GM13977 (cell line): ENCODE measurements around the gene TMEM132D.

Experiments
- DNase-seq: peaks from one replicate; pipeline ENCODE4 v3.0.0; 2012; ENCODE audit warnings: low spot score
- CTCF ChIP-seq: IDR thresholded peaks from 2 replicates; pipeline ENCODE4 v1.5.1; 2012; ENCODE audit warnings: mild to moderate bottlenecking, control low read depth; ENCODE audit not compliant: insufficient read depth; ENCODE audit errors: extremely low read depth, missing control alignments
- in situ Hi-C: fragments of 300-500 bp; cut with MboI; formaldehyde crosslinking; loops from one replicate; pipeline ENCODE4 v1.12.0; 2022; ENCODE audit warnings: low sequenced_read_pairs, low pct_unique_long_range_greater_than_20kb, mixed read lengths, inconsistent platforms; ENCODE audit not compliant: unreplicated experiment

TMEM132D gene

GRCh38 chr12:129635021-129635685 is 268.7 kb downstream of the TMEM132D start:
- in situ Hi-C loops, result no loop called here
- no peak for TF ChIP-seq CTCF
- no peak for DNase-seq

- in situ Hi-C loops, result no loop called here
- no peak for TF ChIP-seq CTCF
- DNase-seq, result no peak
These were observed 272.5 kb downstream of the TMEM132D start for GRCh38 chr12:129631316-129631715.

- DNase-seq, result no peak
- in situ Hi-C loops, result no loop called here
- TF ChIP-seq CTCF, result no peak
These were observed 273.9 kb downstream of the TMEM132D start for GRCh38 chr12:129629901-129630300.

- in situ Hi-C loops, result no loop called here
- no peak for DNase-seq
- TF ChIP-seq CTCF, result no peak
These were observed 281.3 kb downstream of the TMEM132D start for GRCh38 chr12:129622566-129622965.

- in situ Hi-C loops, result no loop called here
- no peak for TF ChIP-seq CTCF
- DNase-seq, result no peak
These were observed 284.6 kb downstream of the TMEM132D start for GRCh38 chr12:129619271-129619670.

GRCh38 chr12:129617849-129618248 is 286.0 kb downstream of the TMEM132D start:
- TF ChIP-seq CTCF, result no peak
- DNase-seq, result no peak
- in situ Hi-C loops, result no loop called here
